Natural killer cell (primary cell): Measurements from ENCODE around the gene ATG4A. TPM values are rescaled to one million over a fixed set of nuclear protein-coding genes. Genes with fewer than 3 reads are reported as not detected.

Experiments
- ATAC-seq, 3 donors: fragments of 150-1000 bp in 2 of 3; fragments of 200-7000 bp in 1 of 3; cut with Tn5 transposase; 1 replicate in 1 of 3; 2 replicates in 2 of 3; pipeline ENCODE4 v1.10.0; 2021; ENCODE audit warnings: mild to moderate bottlenecking in 2 of 3, moderate library complexity in 2 of 3
- DNase-seq, 2 donors: peaks; one replicate each; pipeline versions ENCODE4 v3.0.0 to v3.0.0-alpha.2; 2013 to 2021; ENCODE audit warnings: mixed read lengths in 1 of 2
- H3K27ac ChIP-seq: one replicate; pipeline ENCODE4 v1.5.1; 2013; ENCODE audit warnings: mild to moderate bottlenecking, low read length
- H3K27me3 ChIP-seq: one replicate; pipeline ENCODE4 v1.6.1; 2013; ENCODE audit warnings: low read length; ENCODE audit not compliant: control insufficient read depth, insufficient read depth
- H3K36me3 ChIP-seq: one replicate; pipeline ENCODE4 v1.6.1; 2013; ENCODE audit warnings: low read length; ENCODE audit not compliant: control insufficient read depth, insufficient read depth
- H3K4me1 ChIP-seq: one replicate; pipeline ENCODE4 v1.6.1; 2013; ENCODE audit warnings: low read length; ENCODE audit not compliant: control insufficient read depth, insufficient read depth
- H3K4me3 ChIP-seq: one replicate; pipeline ENCODE4 v1.5.1; 2013; ENCODE audit warnings: low read length
- H3K9me3 ChIP-seq: one replicate; pipeline ENCODE4 v1.6.1; 2013; ENCODE audit warnings: low read length; ENCODE audit not compliant: control insufficient read depth, insufficient read depth
- H3K27ac Mint-ChIP-seq, 2 donors: one replicate each; pipeline ENCODE4 v1.8.0; 2022; ENCODE audit warnings: mild to moderate bottlenecking in 2 of 2, mixed read lengths in 2 of 2, moderate library complexity in 1 of 2
- H3K27me3 Mint-ChIP-seq, 2 donors: one replicate each; pipeline ENCODE4 v1.8.0; 2022; ENCODE audit warnings: low read depth in 2 of 2, mixed read lengths in 2 of 2
- H3K36me3 Mint-ChIP-seq: one replicate; pipeline ENCODE4 v1.8.0; 2022; ENCODE audit warnings: mixed read lengths
- H3K4me1 Mint-ChIP-seq, 2 donors: one replicate each; pipeline ENCODE4 v1.8.0; 2022; ENCODE audit warnings: mixed read lengths in 2 of 2
- H3K4me3 Mint-ChIP-seq: one replicate; pipeline ENCODE4 v1.8.0; 2022; ENCODE audit warnings: mild to moderate bottlenecking, moderate library complexity, mixed read lengths
- H3K9me3 Mint-ChIP-seq, 2 donors: one replicate each; pipeline ENCODE4 v1.8.0; 2022; ENCODE audit warnings: mixed read lengths in 2 of 2
- CTCF ChIP-seq: fragments of 200-600 bp; IDR thresholded peaks from one replicate; pipeline ENCODE4 v1.8.0; 2022; ENCODE audit warnings: antibody characterized with exemption
- WGBS: methylation state at CpG from one replicate; pipeline ENCODE4 v1.1.7; 2013; ENCODE audit warnings: missing lambda C conversion rate; ENCODE audit not compliant: insufficient coverage; 5-methylcytosine and 5-hydroxymethylcytosine counted together
- intact Hi-C: fragments of 100-400 bp; cut with micrococcal nuclease; formaldehyde crosslinking; loops from one replicate; pipeline ENCODE4 v1.14.2; 2022
- total RNA-seq, 4 donors: library from RNA; stranded (reverse); fragments of 120-200 nt in 1 of 4; gene quantifications; one replicate each; pipeline versions ENCODE4 v1.2.3 to v1.2.4, GENCODE V29; 2013 to 2022

The ATG4A gene
- total RNA-seq, 3 donors from 2014 or later (not counting 1 experiment from before 2014, with no cell fraction given), result 10.7 to 13.5 (median 11.6) TPM

GRCh38 chrX:108123591-108124366 lies 32.2 kb downstream of the ATG4A start:
- no peaks in the 10 kb centered on the region for H3K4me1 ChIP-seq
- H3K27ac ChIP-seq, result no peak overlapping the region
- ATAC-seq (no peak), DNase-seq (no peak)
- no peak for TF ChIP-seq CTCF
- Mint-ChIP-seq H3K9me3 (no peaks in the 10 kb centered on the region), H3K27me3 (no peaks in the 10 kb centered on the region), H3K36me3 (no peaks in the 10 kb centered on the region), H3K27ac (no peak overlapping the region), H3K4me1 (peaks cover 0 to 10% of the 10 kb centered on the region in 2 donors), H3K4me3 (no peak overlapping the region)
- WGBS, result 93% methylated on average over 3 of the region's 3 CpGs
- intact Hi-C loops, result no loop called here
- H3K27me3 ChIP-seq, result no peaks in the 10 kb centered on the region
- H3K4me3 ChIP-seq, result no peak overlapping the region
- H3K9me3 ChIP-seq, result no peaks in the 10 kb centered on the region
- H3K36me3 ChIP-seq, result peaks cover 8% of the 10 kb centered on the region

- no peaks in the 10 kb centered on the region for H3K27me3 ChIP-seq
- no peak for TF ChIP-seq CTCF
- H3K4me3 ChIP-seq, result no peak overlapping the region
- Mint-ChIP-seq H3K4me1 (peaks cover 0 to 2% of the 10 kb centered on the region in 2 donors), H3K36me3 (no peaks in the 10 kb centered on the region), H3K27me3 (no peaks in the 10 kb centered on the region), H3K9me3 (no peaks in the 10 kb centered on the region), H3K4me3 (no peak overlapping the region), H3K27ac (no peak overlapping the region)
- ATAC-seq (no peak), DNase-seq (no peak)
- H3K36me3 ChIP-seq, result peaks cover 17% of the 10 kb centered on the region
- H3K27ac ChIP-seq, result no peak overlapping the region
- intact Hi-C loops, result no loop called here
- no peaks in the 10 kb centered on the region for H3K9me3 ChIP-seq
- WGBS, result 80% methylated on average over 1 of the region's 2 CpGs
- no peaks in the 10 kb centered on the region for H3K4me1 ChIP-seq
Measured at GRCh38 chrX:108126661-108127060, 35.1 kb downstream of the ATG4A start.

GRCh38 chrX:108127152-108127551 lies 35.6 kb downstream of the ATG4A start:
- ATAC-seq, result no peak
- no peak overlapping the region for H3K4me3 ChIP-seq
- no peaks in the 10 kb centered on the region for H3K27me3 ChIP-seq
- Mint-ChIP-seq H3K36me3 (no peaks in the 10 kb centered on the region), H3K4me1 (no peaks in the 10 kb centered on the region), H3K9me3 (no peaks in the 10 kb centered on the region), H3K4me3 (no peak overlapping the region), H3K27ac (no peak overlapping the region), H3K27me3 (no peaks in the 10 kb centered on the region)
- no peaks in the 10 kb centered on the region for H3K4me1 ChIP-seq
- H3K27ac ChIP-seq, result no peak overlapping the region
- no peaks in the 10 kb centered on the region for H3K9me3 ChIP-seq
- intact Hi-C loops, result no loop called here
- no peak for DNase-seq
- no peak for TF ChIP-seq CTCF
- H3K36me3 ChIP-seq, result peaks cover 17% of the 10 kb centered on the region
- no CpG with 5 or more reads among the region's 4 CpGs for WGBS

GRCh38 chrX:108130889-108131288 lies 39.3 kb downstream of the ATG4A start:
- H3K36me3 ChIP-seq, result peaks cover 31% of the 10 kb centered on the region
- no peak overlapping the region for H3K27ac ChIP-seq
- ATAC-seq (no peak), DNase-seq (no peak)
- intact Hi-C loops, result no loop called here
- WGBS, result 100% methylated on average over 1 of the region's 1 CpG
- Mint-ChIP-seq H3K27ac (no peak overlapping the region), H3K27me3 (no peaks in the 10 kb centered on the region), H3K4me1 (no peaks in the 10 kb centered on the region), H3K36me3 (no peaks in the 10 kb centered on the region), H3K4me3 (no peak overlapping the region), H3K9me3 (no peaks in the 10 kb centered on the region)
- no peaks in the 10 kb centered on the region for H3K27me3 ChIP-seq
- H3K4me1 ChIP-seq, result no peaks in the 10 kb centered on the region
- TF ChIP-seq CTCF, result no peak
- no peaks in the 10 kb centered on the region for H3K9me3 ChIP-seq
- no peak overlapping the region for H3K4me3 ChIP-seq
